DMS 273 (cell line): ENCODE data around the gene ARHGAP19.
A peak's percentile ranks its signal among the peaks of the same experiment; 100 is the strongest.

Source experiments
- DNase-seq: peaks from one replicate; lab custom pipeline; 2025; ENCODE audit not compliant: unreplicated experiment; lab: John Stamatoyannopoulos, UW

The ARHGAP19 gene

GRCh38 chr10:97197030-97197500, 95.4 kb downstream of the ARHGAP19 start:
- no peak for DNase-seq

DNA sequence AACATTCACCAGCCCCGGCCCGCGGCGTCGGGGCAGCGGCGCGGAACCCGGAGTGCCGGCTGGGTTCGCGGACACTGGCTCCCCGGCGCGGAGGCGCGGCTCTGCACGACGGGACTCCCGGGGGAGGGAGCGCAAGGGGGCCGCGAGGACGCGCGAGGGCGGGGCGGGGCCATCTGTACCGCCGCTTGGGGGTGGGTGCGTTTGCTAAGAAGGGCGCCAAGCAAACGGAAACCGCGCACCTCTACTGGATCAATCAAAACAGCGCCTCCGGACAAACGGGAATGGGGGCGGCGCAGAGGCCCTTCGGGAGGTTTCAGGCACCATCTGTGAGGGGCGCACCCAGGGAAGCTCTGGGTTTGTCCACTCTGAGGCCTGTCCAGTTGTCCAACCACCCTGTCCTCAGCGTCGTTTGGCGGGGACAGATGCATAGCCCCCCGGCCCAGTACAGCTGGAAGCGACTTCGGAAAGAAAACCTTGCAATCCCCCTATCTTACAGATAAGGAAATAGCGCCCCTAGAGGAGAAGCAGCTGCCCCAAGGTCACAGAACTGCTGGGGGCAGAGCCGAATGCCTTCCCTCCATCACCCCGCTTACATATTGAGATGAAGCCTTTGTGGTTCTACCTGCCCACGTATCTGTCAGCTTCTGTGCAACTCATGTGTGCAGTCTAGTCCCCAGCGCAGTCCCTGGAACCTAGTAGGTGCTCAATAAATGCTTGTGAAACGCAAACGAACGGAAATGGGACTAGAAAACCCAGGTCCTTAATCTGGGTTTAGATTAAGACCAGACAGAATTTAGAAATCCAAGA, 96.0 kb downstream of the ARHGAP19 start:
- DNase-seq: peak; percentile 87

- no peak for DNase-seq
Measured at GRCh38 chr10:97195706-97196222, 96.7 kb downstream of the ARHGAP19 start.

- DNase-seq: no peak
Measured at GRCh38 chr10:97192952-97193435, 99.4 kb downstream of the ARHGAP19 start.

DNA sequence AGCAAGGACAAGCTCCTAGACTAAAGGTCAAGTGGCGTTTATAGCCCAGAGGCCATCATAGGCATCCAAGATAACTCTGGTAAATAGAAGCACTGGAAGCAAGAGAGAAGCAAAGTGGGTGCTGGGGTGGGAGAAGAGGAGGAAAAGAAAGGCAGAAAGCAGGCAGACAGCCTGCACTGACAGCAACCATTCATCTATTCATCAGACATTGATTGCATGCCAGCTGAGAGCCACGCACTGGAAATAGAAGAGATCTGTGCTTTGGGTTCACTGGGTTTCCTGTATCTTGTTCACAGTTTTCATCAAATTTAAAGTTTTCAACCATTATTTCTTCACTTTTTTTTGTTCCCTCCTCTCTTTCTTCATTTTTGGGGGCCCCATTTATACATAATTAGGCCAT, 102.0 kb downstream of the ARHGAP19 start:
- no peak for DNase-seq

GRCh38 chr10:97188261-97188711, 104.2 kb downstream of the ARHGAP19 start:
- DNase-seq: peak; percentile 43

DNA sequence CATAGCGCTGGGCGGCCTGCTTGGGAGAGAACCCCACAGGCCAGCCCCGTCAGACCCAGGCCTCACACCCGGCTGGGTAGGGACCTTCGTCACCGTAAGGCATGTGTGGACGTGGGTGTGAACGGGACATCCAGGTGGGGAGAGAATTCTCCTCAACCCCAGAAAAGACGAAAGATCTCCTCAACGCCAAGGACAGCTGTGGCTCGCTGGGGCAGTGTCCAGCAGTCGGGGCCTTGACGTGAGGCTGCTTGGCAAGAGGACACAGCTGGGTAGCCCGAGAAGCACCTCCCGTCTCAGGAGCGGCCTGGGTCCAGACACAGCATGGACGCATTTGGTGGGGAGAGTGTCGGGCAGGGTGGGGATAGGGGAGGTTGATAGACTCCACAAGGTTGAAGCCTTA, 105.5 kb downstream of the ARHGAP19 start:
- DNase-seq: no peak

GRCh38 chr10:97185326-97186058, 106.9 kb downstream of the ARHGAP19 start, which contains the start of gene SLIT1:
Gene SLIT1 (minus strand): TSS chr10:97185959. CDS start chr10:97185674, 285 bp downstream.
- peak; percentile 66 for DNase-seq

DNA sequence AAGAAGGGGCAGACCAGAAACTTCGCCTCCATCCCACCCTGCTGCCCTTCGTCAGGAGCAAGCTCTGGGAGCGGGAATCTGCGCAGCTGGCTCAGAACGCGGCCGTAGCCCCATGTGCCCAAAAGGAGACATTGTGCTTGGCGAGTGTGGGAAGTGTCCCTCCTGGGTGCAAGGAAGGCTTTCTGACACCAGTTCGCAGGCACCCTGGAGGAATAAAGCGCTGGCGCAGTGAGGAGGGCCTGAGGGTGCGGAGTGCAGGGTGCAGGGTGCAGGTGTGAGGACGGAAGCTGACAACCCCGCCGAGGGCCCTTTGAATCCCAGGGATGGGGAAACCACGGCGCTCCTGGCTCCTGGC, 107.5 kb downstream of the ARHGAP19 start:
- DNase-seq: no peak

GRCh38 chr10:97183314-97183713, 109.1 kb downstream of the ARHGAP19 start:
- no peak for DNase-seq

- peak; percentile 63 for DNase-seq
Measured at GRCh38 chr10:97182288-97182990, 110.0 kb downstream of the ARHGAP19 start.

- no peak for DNase-seq
Measured at GRCh38 chr10:97180986-97181385, 111.5 kb downstream of the ARHGAP19 start.

DNA sequence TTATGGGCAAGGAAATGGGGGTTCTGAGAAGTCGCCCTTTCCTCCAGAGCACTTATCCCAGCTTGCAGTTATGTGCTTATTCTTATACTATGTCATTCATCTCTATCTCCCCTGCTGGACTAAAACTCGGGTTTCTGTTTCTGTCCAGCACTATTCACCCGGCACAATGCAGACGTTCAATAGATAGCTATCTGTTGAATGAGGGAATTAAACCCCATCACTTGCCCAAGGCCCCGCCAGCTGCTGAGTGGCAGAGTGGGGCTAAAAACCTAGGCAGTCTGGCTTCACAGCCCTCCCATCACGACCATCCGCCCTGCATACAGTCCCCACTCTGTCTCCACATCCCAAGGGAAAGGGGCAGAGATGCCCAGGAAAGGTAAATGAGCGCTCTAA, 112.1 kb downstream of the ARHGAP19 start:
- DNase-seq: no peak

- peak; percentile 89 for DNase-seq
Measured at GRCh38 chr10:97179731-97180362, 112.6 kb downstream of the ARHGAP19 start.

DNA sequence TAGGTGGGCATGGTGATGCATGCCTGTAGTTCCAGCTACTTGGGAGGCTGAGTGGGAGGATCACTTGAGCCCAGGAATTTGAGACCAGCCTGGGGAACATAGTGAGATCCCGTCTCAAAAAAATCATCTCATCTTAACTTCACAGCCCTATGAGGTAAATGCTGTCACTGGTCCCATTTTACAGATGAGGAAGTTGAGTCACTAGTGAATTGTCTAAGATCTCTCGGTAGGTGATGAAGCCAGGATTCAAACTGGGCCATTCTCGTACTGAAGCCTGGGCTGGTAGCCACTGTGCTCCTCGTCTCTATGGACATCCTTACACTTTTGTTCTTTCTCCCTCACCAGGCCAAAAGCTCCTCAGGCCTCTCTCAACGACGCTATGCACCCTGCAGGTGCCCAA, 113.1 kb downstream of the ARHGAP19 start:
- no peak for DNase-seq

DNA sequence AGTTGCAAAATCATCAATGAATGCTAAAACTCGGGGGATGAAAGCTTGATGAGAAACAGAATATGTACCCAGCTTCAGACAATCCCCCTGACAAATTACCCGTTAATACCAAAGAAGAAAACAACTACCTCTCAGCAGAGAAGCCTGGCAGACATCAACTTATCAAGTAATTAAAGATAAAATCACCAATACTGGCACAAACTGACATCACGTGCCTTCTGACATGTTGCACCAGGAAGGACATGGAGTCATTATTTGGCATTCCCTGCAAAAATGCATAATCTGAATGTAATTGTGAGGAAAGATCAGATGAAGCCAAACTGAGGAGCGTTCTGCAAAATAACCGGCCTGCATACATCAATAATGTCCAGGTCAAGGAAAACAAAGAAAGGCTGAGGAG, 114.4 kb downstream of the ARHGAP19 start:
- no peak for DNase-seq

- DNase-seq: no peak
Measured at GRCh38 chr10:97176226-97176625, 116.2 kb downstream of the ARHGAP19 start.

- DNase-seq: no peak
Measured at GRCh38 chr10:97175586-97175985, 116.9 kb downstream of the ARHGAP19 start.

DNA sequence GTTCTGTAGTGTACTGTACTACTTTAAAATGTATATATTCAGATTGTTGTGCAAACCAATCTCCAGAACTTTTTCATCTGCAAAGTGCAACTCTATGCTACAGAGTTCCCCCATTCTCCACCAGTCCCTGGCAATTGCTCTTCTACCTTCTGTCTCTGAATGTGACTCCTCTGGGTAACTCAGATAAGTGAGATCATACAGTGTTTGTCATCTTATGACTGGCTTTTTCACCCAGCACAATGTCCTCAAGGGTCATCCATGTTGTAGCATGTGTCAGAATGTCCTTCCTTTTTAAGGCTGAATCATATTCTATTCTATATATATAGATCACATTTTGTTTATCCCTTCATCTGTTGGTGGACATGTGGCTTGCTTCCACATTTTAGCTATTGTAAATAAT, 117.5 kb downstream of the ARHGAP19 start:
- no peak for DNase-seq

DNA sequence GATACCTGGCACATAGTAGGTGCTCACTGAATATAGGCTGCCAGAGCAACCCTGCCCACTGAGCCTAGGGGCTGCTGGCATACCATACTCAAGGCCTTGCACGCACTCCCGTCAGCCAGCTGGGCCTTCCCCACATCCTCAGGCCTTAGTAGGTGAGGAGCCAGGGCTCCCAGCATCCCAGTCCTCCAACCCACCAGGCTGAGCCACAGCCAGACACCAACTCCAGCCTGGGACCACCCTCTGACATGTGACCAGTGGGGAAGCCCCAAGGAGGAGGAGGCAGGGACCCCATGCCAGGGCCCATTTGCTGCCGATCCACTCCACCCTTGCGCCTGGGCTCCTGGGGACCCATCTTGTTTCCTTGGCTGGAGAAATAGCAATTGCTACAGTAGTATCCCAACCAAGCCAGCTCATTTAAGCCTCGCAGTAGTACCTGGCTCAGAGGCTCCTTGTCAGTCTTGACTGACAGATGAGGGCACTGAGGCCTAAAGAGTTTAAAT, 118.1 kb downstream of the ARHGAP19 start:
- DNase-seq: no peak
